Smooth muscle cell (in vitro differentiated cells): ENCODE data around the gene KIF6. TPM values are rescaled to one million over a fixed set of nuclear protein-coding genes. Genes with fewer than 3 reads are reported as not detected.

Experiments
- DNase-seq: peaks from one replicate; lab custom pipeline; 2025; ENCODE audit not compliant: unreplicated experiment; lab: John Stamatoyannopoulos, UW
- H2AFZ ChIP-seq: fragments of 200-600 bp; sonication (generic); 2 replicates; pipeline ENCODE4 v1.6.0; 2016; ENCODE audit warnings: antibody characterized with exemption, low read depth, mild to moderate bottlenecking
- H3F3A ChIP-seq: fragments of 200-600 bp; sonication (generic); 2 replicates; pipeline ENCODE4 v1.6.0; 2017; ENCODE audit warnings: antibody characterized with exemption, low read depth
- H3K27ac ChIP-seq: fragments of 200-600 bp; sonication (generic); 2 replicates; pipeline ENCODE4 v1.5.1; 2016; ENCODE audit warnings: low read depth, mild to moderate bottlenecking
- H3K27me3 ChIP-seq: fragments of 200-600 bp; sonication (generic); 2 replicates; pipeline ENCODE4 v1.6.1; 2016; ENCODE audit warnings: low read depth, mild to moderate bottlenecking
- H3K36me3 ChIP-seq: fragments of 200-600 bp; sonication (generic); 2 replicates; pipeline ENCODE4 v1.5.1; 2016; ENCODE audit warnings: low read depth
- H3K4me1 ChIP-seq: fragments of 200-600 bp; sonication (generic); 2 replicates; pipeline ENCODE4 v1.5.1; 2016; ENCODE audit warnings: low read depth
- H3K4me2 ChIP-seq: fragments of 200-600 bp; sonication (generic); 2 replicates; pipeline ENCODE4 v1.6.0; 2016; ENCODE audit warnings: mild to moderate bottlenecking
- H3K4me3 ChIP-seq: fragments of 200-600 bp; sonication (generic); 2 replicates; pipeline ENCODE4 v1.5.1; 2016; ENCODE audit warnings: mild to moderate bottlenecking
- H3K79me2 ChIP-seq: fragments of 200-600 bp; sonication (generic); 2 replicates; pipeline ENCODE4 v1.6.0; 2016; ENCODE audit warnings: low read depth, mild to moderate bottlenecking
- H3K9ac ChIP-seq: fragments of 200-600 bp; sonication (generic); 2 replicates; pipeline ENCODE4 v1.6.0; 2016; ENCODE audit warnings: low read depth
- H3K9me3 ChIP-seq: fragments of 200-600 bp; sonication (generic); replicated peaks from 2 replicates; pipeline ENCODE4 v1.5.1; 2016; ENCODE audit warnings: low read depth
- H4K20me1 ChIP-seq: fragments of 200-600 bp; sonication (generic); 2 replicates; pipeline ENCODE4 v1.6.0; 2016; ENCODE audit warnings: low read depth
- WGBS: methylation state at CpG from one replicate; pipeline ENCODE4 v1.1.7; 2016; ENCODE audit warnings: low lambda C conversion rate; 5-methylcytosine and 5-hydroxymethylcytosine counted together
- polyA plus RNA-seq: library from polyadenylated mRNA; unstranded; fragments of >200 nt; fragmentation: Nextera tagmentation; extraction: Ambion mirVana; gene quantifications from 2 replicates; pipeline ENCODE4 v1.2.1, GENCODE V29; 2016
- total RNA-seq: library from RNA; depleted of rRNA; stranded (reverse); fragments of >200 nt; gene quantifications from 2 replicates; pipeline ENCODE4 v1.2.3, GENCODE V29; 2014
- TF ChIP-seq, protein P1 (sequence below): fragments of 200-600 bp; sonication (generic); IDR thresholded peaks from 2 replicates; pipeline ENCODE4 v1.5.1; 2017; ENCODE audit warnings: borderline replicate concordance, mild to moderate bottlenecking, antibody characterized with exemption; ENCODE audit not compliant: insufficient read depth, poor library complexity, severe bottlenecking

KIF6 gene
- total and polyA plus RNA-seq, 2 experiments from 2014 or later = 1.1 to 1.5 TPM

DNA sequence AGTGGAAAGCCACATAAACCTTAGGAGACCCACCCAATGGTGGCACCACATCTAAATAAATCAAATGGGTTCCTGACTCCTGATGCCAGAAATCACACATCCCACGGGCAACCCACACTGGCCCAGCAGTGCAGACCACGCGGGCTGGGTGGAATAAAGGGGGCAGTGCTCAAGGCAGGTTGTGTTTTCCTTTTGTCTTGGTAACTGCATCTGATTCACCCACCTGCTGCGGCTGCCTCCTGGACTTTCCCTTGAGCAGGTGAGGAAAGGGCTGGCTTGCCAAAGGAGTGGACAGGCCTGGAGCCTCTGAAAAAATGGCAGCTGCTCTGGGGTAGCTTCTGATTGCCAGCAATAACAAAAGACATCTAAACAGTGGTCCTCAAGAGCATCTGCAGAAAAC lies 283.2 kb downstream of the KIF6 start:
- Histone ChIP-seq H3K36me3 (no peaks in the 10 kb centered on the region), H3K4me3 (no peak overlapping the region), H4K20me1 (no peaks in the 10 kb centered on the region), H2AFZ (no peak overlapping the region), H3F3A (no peaks in the 10 kb centered on the region), H3K4me2 (no peak overlapping the region), H3K79me2 (no peaks in the 10 kb centered on the region), H3K9me3 (peaks cover 2% of the 10 kb centered on the region), H3K9ac (no peak overlapping the region), H3K27me3 (no peaks in the 10 kb centered on the region), H3K4me1 (no peaks in the 10 kb centered on the region), H3K27ac (no peak overlapping the region)
- TF ChIP-seq, protein P1, sequence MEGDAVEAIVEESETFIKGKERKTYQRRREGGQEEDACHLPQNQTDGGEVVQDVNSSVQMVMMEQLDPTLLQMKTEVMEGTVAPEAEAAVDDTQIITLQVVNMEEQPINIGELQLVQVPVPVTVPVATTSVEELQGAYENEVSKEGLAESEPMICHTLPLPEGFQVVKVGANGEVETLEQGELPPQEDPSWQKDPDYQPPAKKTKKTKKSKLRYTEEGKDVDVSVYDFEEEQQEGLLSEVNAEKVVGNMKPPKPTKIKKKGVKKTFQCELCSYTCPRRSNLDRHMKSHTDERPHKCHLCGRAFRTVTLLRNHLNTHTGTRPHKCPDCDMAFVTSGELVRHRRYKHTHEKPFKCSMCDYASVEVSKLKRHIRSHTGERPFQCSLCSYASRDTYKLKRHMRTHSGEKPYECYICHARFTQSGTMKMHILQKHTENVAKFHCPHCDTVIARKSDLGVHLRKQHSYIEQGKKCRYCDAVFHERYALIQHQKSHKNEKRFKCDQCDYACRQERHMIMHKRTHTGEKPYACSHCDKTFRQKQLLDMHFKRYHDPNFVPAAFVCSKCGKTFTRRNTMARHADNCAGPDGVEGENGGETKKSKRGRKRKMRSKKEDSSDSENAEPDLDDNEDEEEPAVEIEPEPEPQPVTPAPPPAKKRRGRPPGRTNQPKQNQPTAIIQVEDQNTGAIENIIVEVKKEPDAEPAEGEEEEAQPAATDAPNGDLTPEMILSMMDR = no peak
- WGBS = 91% methylated on average over 4 of the region's 4 CpGs
- no peak for DNase-seq

DNA sequence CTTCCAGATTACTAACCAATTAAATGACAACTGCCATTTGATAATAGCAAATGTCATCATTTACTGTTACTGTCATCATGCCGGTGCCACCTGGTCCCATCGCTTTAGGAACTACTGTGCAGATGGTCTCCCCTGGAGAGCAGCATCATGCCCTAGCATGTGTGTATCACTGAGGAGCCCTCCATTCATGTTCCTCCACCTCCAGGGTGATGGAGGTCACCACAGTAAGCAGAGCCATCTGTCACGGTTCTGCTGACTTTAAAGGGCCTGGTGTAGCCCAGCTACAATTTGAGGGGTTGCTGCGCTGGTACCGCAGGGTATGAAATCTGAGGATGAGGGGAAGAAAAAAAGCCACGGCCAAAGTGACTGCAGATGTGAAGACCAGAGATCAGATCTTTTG lies 283.9 kb downstream of the KIF6 start:
- no peak for DNase-seq
- Histone ChIP-seq H3K79me2 (no peaks in the 10 kb centered on the region), H3F3A (no peaks in the 10 kb centered on the region), H3K4me1 (no peaks in the 10 kb centered on the region), H3K27ac (no peak overlapping the region), H3K9ac (no peak overlapping the region), H2AFZ (no peak overlapping the region), H3K4me3 (no peak overlapping the region), H3K9me3 (peaks cover 2% of the 10 kb centered on the region), H3K27me3 (no peaks in the 10 kb centered on the region), H3K4me2 (no peak overlapping the region), H3K36me3 (no peaks in the 10 kb centered on the region), H4K20me1 (no peaks in the 10 kb centered on the region)
- WGBS = 93% methylated on average over 6 of the region's 6 CpGs
- TF ChIP-seq, protein P1 = no peak

DNA sequence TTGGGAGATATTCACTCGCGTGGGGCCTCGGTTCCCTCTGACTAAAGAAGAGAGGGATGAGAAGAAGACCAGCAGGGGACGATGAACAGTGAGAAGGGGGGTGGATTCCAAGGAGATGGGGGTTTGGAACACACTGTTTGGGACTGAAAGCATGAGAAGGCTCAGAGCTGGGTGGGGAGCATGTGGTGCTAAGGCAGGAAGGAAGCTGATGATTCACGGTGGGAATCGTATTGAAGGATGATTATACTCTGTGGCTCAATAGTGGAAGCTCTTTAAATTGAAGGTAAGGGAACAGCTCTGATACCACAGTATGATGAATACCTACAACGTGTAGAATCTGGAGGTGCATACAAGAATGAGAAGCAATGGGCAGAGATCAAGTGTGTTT lies 285.2 kb downstream of the KIF6 start:
- no peak overlapping the region for H2AFZ ChIP-seq
- WGBS = 92% methylated on average over 7 of the region's 7 CpGs

More for the DNA sequence above, 285.2 kb downstream of the KIF6 start:
- no peak overlapping the region for H3K4me3 ChIP-seq
- H3K79me2 ChIP-seq = no peaks in the 10 kb centered on the region
- no peak for DNase-seq
- H3K36me3 ChIP-seq = no peaks in the 10 kb centered on the region
- H4K20me1 ChIP-seq = no peaks in the 10 kb centered on the region
- H3K9me3 ChIP-seq = peaks cover 2% of the 10 kb centered on the region
- H3K4me1 ChIP-seq = no peaks in the 10 kb centered on the region
- H3K4me2 ChIP-seq = no peak overlapping the region
- H3K27me3 ChIP-seq = no peaks in the 10 kb centered on the region
- TF ChIP-seq, protein P1 = no peak
- no peak overlapping the region for H3K9ac ChIP-seq
- H3K27ac ChIP-seq = no peak overlapping the region
- no peaks in the 10 kb centered on the region for H3F3A ChIP-seq
